HG02973 (cell line): ENCODE data around the gene KDM5A.
"Not testable (repeated sequence)": the region's sequence is repeated elsewhere in the genome, so short reads cannot be mapped to it uniquely, and the experiment has no call there.

Experiments
- ATAC-seq: cut with Tn5 transposase; IDR thresholded peaks from one replicate; pipeline ENCODE4 v1.9.1; 2021; ENCODE audit warnings: moderate library complexity; ENCODE audit not compliant: unreplicated experiment

KDM5A gene

DNA sequence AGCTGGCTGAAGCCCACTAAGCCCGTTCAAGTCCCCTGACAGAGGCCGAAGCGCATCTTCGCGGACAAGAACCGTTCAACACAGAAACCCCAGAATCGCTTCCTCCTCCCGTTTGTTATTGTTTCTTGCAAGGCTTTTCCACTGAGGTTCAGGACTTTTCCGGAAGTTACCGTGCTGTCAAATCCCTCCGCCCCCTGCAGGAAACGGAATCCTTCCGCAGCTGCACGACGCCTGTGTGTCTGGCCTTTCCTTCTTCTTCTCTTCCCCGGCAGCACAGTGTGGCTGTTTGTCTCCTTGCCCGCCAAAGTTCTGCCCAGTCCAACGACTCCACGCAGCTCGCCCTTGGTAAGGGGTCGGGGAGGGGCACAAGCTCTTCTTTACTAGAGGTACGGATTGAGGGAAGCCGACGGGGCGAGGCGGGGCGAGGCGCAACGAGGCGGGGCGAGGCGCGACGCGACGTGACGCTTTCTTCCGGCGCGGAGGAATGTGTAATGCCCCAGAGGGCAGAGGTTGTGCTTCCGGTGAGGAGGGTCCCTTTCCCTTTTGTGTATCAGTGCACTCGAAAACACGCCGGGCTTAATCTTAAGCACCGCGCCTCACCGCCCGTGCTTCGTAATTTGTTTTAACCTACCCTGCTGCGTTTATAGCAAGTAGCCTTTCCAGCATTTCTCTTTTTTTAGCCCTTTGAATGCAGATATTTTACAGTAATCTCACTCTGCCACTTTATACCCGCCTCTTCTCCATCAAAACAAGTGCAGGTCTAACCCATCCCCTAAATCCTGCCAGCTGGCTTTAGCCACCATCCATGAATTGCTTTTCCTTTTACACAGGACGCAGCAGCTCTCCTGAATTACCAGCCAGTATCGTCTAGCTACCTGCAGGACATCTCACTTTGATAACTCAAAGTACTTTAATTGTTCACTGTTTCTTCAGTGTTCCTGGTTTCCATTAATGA lies at the start of gene KDM5A:
TSS of gene KDM5A (minus strand) at position 179 of the 955 bp plus-strand sequence. CDS start 229 bp downstream, outside the sequence.
- ATAC-seq = peak; percentile 77

GRCh38 chr12:435737-436136 lies 46.6 kb upstream of the KDM5A start:
- ATAC-seq = not testable (repeated sequence)

DNA sequence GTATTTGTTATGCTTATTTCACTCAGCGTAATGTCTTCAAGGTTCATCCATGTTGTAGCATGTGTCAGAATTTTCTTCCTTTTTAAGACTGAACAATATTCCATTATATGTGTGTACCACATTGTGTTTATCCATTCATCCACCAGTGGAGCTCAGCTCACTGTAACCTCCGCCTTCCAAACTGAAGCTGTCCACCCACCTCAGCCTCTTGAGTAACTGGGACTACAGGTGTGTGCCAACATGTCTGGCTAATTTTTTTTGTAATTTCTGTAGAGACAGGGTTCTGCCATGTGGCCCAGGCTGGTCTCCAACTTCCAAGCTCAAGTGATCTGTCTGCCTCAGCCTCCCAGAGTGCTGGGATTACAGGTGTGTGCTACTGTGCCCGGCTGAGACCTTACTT lies 33.4 kb upstream of the KDM5A start:
- no peak for ATAC-seq

- ATAC-seq = no peak
These were observed 29.3 kb upstream of the KDM5A start for GRCh38 chr12:418432-418831.

DNA sequence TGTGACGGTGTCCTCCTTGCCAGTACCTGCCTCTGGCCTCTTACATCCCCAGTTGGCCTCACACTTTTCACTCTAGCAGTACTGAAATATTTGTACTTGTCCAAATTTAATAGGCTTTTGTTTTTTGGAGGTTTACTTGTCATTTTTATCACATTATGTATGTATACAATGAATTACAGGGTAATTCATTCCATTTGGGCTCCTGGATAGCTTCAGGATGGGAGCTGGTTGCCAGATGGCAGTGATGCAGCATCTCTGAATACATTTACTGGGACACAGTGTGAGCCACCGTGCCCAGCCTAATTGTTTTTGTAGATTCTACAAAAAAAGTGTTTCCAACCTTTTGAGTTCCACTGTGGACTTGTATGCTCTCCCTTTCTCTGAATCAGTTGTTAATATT lies 25.7 kb upstream of the KDM5A start:
- no peak for ATAC-seq

DNA sequence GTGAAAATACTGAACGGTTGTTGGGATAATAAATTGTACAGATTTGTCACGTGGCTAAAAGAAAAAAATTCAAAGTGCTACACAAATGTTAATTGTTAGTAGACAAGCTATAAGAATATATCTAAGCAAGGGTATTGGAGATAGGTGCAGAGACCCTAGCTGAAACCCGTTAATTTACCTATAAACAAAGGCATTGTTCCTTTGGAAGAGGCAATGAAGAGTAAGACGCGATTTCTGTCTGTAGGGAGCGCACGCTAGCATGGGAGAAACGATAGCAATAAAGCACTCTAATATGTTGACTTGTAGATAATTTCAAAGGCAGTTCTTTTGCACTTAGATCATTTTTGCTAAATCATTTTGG lies 12.9 kb upstream of the KDM5A start:
- no peak for ATAC-seq

DNA sequence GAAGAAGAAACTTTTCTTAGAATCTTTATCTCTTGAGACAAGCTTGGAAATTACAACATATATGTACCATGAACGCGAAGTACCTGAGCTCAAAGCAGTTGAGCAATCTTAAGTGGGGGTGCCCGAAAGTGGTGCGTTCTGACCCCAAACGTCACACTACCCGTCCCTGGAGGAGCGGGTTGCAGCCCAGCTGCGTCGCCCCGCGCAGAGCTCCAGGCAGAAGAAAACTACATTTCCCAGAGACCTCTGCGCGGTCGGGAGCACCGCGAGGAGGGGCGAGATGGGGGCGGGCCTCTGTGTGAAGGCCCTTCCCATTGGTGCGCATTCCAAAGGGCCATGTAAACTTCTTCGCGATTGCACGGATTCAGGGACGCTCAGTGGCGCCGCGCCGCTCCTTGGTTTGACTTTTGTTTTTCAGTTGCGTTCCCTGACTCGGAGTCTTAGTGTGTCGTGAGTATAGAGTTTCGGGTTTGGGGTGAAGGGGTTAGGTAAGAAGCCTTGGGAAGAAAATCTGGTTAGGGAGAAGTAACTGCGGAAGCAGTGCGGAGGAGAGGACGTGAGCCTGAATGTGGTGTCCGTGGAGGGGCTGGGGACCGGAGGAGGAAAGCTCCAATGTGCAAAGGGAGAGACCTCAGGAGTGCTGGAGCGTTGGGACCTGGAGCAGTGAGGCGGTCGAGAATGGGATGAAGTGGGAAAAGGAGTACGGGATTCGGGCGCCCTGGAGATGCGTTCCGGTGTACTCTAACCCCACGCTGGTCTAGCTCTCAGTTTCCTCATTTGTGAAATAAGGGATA lies 12.3 kb upstream of the KDM5A start, which contains the start of gene CCDC77:
TSS of gene CCDC77 (plus strand) at position 410 of the 794 bp plus-strand sequence. CDS start 7,740 bp downstream, outside the sequence.
- ATAC-seq = peak; percentile 96

- no peak for ATAC-seq
These were observed 11.7 kb upstream of the KDM5A start for GRCh38 chr12:400828-401227.

GRCh38 chr12:388541-389141 lies 479 bp downstream of the KDM5A start:
- ATAC-seq = peak; percentile 30

DNA sequence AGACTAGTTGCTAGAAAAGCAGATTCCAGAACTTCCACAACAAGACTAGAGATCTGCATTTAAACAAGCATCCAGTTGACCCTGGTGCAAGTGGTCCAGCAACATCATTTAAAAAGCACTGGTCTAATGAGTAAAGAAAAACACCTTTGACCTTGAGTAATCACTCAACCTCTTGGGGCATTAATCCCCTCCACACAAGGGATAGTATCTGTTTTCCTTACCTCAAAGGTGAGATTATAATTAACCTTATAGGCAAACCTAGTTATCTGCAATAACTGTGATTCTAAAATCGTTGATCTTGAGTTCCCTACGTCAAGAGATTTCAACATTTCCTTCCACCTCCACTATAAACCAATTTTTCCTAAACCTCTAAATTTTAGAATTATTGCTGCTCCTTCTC lies 1.1 kb downstream of the KDM5A start:
- ATAC-seq = no peak

- no peak for ATAC-seq
These were observed 2.5 kb downstream of the KDM5A start for GRCh38 chr12:386651-387050.

DNA sequence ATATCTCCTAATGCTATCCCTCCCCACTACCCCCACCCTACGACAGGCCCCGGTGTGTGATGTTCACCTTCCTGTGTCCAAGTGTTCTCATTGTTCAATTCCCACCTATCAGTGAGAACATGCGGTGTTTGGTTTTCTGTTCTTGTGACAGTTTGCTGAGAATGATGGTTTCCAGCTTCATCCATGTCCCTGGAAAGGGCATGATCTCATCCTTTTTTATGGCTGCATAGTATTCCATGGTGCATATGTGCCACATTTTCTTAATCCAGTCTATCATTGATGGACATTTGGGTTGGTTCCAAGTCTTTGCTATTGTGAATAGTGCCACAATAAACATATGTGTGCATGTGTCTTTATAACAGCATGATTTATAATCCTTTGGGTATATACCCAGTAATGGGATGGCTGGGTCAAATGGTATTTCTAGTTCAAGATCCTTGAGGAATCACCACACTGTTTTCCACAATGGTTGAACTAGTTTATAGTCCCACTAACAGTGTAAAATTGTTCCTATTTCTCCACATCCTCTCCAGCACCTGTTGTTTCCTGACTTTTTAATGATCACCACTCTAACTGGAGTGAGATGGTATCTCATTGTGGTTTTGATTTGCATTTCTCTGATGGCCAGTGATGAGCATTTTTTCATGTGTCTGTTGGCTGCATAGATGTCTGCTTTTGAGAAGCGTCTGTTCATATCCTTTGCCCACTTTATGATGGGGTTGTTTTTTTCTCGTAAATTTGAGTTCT lies 18.2 kb downstream of the KDM5A start:
- ATAC-seq = not testable (repeated sequence)

GRCh38 chr12:367972-368371 lies 21.1 kb downstream of the KDM5A start:
- no peak for ATAC-seq

GRCh38 chr12:366820-367219 lies 22.3 kb downstream of the KDM5A start:
- no peak for ATAC-seq

GRCh38 chr12:359091-359490 lies 30.0 kb downstream of the KDM5A start:
- no peak for ATAC-seq

DNA sequence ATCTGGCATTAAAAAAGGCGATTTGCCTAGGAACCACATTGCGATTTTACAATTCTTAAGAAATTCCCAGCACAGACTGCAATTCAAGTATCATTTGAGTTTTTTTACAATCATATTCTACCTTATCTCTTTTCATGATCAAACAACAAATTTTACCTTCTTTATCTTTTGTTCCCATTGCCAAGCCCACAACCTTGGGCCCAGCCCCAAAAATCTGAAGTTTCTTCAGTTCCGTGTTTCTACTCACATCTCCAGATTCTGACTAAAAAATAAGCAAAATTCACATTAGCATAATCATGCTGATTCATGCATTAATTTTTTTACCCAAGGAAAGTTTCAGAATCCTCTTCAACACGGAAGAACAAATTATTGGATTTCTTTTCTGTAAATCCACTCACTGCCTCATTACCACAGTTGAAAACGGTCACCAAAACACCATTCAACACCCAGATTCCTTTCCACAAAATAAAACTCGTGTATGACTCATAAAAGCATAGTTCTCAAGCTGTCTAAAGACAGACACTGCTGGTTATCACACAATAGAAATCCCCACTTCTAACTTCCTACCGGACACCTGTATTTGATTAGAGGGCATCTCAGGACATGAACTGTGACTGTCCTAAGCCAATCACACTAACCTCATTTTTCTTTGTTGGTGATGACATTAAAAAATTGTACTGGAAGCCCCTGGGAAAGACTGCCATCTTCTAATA lies 32.7 kb downstream of the KDM5A start:
- ATAC-seq = no peak

- not testable (repeated sequence) for ATAC-seq
These were observed 37.9 kb downstream of the KDM5A start for GRCh38 chr12:351197-351596.

GRCh38 chr12:349625-350024 lies 39.5 kb downstream of the KDM5A start:
- not testable (repeated sequence) for ATAC-seq

- not testable (repeated sequence) for ATAC-seq
These were observed 46.1 kb downstream of the KDM5A start for GRCh38 chr12:343036-343435.

- ATAC-seq = no peak
These were observed 52.1 kb downstream of the KDM5A start for GRCh38 chr12:337039-337438.
